Occipital lobe (tissue), 2 donors: ENCODE results near the gene LRRTM4. TPM values are rescaled to one million over a fixed set of nuclear protein-coding genes. Genes with fewer than 3 reads are reported as not detected.

Source experiments
- DNase-seq: peaks from one replicate; lab custom pipeline; 2025; lab: John Stamatoyannopoulos, UW
- total RNA-seq: library from RNA; depleted of rRNA; stranded (reverse); fragments of >200 nt; gene quantifications from one replicate; pipeline ENCODE4 v1.2.3, GENCODE V29; 2014

Gene LRRTM4
- total RNA-seq, 1 donor from 2014 or later: 106 TPM

DNA sequence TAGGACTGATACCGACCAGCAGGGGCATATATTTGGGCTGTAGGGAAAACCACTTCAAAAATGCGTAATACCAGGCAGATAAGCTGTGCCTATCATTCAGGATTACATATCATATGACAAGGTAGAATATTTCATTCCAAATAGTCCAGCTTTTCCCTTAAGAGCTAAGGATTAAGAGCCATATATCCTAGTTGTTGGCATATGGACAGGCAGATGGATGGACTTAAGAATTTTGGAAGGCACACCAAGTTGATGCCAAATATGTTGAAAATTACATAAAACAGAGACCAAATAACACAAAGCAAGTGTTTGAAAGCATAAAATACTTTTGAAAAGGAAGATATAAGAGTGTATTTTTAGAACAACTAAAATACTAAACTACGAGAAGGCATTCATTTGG is 52.1 kb downstream of the LRRTM4 start:
- DNase-seq: no peak

- no peak for DNase-seq
Measured at GRCh38 chr2:77469106-77469505, 53.1 kb downstream of the LRRTM4 start.

DNA sequence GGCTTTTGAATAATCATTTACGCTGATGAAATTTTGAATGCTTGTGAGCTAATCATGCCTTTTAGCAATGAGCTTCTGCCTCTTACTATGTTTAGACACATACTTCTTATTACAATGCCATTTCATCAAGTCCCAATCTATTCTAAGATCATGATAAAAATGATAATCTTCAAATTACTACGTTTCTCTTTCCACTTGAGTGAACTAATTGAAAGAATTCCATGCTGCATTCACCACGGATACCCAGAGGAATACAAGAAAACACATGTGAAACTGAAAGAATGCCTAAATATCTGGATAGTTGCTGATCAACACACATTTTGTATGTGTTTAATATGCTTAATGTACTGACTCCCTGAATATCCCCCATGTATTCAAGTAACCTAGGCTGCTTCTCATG is 62.3 kb downstream of the LRRTM4 start:
- DNase-seq: no peak

GRCh38 chr2:77458216-77458615 is 64.0 kb downstream of the LRRTM4 start:
- DNase-seq: no peak

DNA sequence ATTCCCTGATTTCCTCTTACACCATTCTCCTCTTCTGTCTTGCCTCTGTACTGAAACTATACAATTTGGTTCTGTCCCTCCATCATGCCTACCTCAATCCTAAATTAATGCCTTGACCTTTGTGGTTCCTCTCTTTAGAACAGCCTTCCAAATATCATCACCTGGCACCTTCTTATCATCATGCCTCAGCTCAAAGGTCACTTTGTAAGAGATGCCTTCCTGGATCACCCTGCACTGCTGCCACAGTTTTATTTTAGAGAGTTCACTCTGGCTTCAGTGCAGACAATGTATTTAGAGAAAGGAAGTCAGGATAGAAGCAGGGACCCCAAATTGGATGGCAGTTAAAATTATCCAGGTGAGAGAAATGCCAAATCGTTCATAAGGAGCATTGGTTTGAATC is 64.5 kb downstream of the LRRTM4 start:
- DNase-seq: no peak

GRCh38 chr2:77443076-77443475 is 79.1 kb downstream of the LRRTM4 start:
- no peak for DNase-seq

GRCh38 chr2:77434880-77435279 is 87.3 kb downstream of the LRRTM4 start:
- DNase-seq: no peak

DNA sequence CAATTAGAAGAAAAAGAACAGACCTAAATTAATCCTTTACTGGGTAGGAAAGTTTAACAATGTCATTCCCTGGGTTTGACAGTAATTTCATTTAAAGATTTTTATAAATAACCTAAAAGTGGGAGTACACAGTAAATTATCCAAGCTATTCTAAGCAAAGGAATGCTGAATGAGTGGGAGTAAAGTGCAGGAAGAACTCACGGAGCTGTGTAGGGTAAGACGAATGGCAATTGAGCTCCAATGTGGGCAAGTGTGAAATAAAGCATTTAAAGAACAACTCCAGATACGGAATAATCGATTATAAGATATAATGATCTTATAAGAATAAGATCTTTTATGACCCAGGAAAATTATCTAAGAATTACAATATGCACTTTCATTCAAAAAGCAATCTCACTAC is 93.2 kb downstream of the LRRTM4 start:
- no peak for DNase-seq

- DNase-seq: no peak
Measured at GRCh38 chr2:77421971-77422370, 100.2 kb downstream of the LRRTM4 start.

DNA sequence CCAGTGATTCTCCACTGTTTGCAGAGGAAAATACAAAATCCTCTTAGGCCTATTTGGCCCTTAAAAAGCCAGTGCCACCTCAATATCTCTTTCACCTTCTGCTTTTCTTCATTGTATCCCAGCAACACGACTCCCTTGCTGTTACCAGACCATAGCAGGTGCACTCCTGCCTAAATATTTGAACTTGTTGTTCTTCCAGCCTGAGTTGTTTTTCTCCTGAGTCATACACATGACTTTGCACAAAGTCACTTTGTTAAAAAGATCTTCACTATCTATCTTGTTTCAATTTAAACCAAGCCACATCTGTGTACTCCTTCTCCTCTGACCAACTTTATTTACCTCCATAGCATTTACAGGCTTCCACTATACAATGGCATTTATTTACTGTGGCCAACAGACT is 103.6 kb downstream of the LRRTM4 start:
- no peak for DNase-seq

GRCh38 chr2:77404189-77404588 is 118.0 kb downstream of the LRRTM4 start:
- no peak for DNase-seq

GRCh38 chr2:77398970-77399600 is 123.1 kb downstream of the LRRTM4 start:
- no peak for DNase-seq

DNA sequence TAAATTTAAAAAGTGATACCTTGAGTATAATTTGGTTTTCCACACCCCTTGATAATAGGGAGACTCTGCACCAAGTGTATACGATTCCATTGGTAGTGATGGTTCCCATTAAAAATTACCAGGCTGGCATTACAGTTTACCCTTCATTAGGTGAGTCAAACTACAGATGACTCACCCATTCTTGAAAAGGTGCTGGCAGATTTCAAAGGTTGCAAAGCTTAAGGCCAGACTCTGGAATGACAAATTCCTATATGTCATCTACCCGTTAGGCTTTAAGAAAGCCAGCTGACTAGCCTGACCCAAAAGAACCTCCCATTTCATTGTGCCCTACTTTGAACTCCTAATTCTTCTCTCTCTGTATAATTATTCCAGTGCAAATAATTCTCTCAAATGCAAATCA is 124.4 kb downstream of the LRRTM4 start:
- DNase-seq: no peak

DNA sequence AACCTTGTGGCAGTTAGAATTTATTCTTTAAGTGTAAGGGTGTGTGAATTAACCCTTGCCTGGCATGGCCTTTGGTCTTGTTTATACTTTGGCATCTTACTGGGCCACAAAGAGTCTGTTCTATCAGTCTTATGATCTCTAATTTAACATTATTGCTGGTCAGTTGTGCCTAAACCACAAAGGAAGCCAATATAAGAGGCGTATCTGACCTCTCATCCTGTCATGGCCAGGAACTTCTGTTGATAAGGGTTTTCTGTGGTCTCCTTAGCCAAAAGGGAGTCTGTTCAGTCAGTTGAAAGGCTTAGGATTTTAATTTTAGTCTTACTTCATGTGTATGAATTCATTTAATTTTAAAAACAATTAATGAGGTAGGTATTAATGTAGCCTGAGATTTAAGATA is 127.2 kb downstream of the LRRTM4 start:
- DNase-seq: no peak

GRCh38 chr2:77391119-77391518 is 131.1 kb downstream of the LRRTM4 start:
- no peak for DNase-seq

GRCh38 chr2:77387324-77387723 is 134.9 kb downstream of the LRRTM4 start:
- DNase-seq: no peak

GRCh38 chr2:77372636-77373035 is 149.5 kb downstream of the LRRTM4 start:
- DNase-seq: no peak

- DNase-seq: no peak
Measured at GRCh38 chr2:77370511-77370910, 151.7 kb downstream of the LRRTM4 start.

GRCh38 chr2:77363277-77363676 is 158.9 kb downstream of the LRRTM4 start:
- no peak for DNase-seq

DNA sequence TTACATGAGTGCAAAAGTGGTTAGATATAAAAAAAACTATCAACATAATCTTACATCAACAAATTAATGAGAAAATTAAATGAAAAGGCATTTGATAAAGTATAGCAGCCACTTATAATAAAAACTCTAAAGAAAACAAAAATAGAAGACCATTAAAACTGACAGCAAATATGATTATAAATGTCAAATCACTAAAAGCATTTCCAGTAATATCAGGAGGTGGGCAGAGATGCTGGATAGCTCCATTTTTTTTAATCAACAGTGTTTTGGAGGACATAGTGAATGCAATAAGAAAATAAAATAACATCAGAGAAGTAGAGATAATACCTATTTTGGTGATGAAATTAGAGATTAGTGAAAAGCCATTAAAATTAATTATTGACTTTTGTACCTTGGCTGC is 173.4 kb downstream of the LRRTM4 start:
- no peak for DNase-seq

DNA sequence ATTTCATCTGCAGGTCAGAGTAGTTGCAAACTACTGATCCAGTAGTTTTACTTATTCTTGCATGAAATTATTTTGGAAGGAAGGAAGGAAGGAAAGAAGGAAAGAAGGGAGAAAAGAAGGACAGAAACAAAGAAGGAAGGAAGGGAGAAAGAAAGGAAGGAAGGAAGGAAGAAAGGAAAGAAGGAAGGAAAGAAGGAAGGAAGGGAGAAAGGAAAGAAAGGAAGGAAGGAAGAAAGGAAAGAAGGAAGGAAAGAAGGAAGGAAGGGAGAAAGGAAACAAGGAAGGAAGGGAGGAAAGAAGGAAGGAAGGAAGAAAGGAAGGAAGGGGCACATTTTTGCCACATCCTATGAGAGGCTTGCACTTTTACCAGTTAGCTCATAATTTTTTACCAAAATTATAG is 186.2 kb downstream of the LRRTM4 start:
- no peak for DNase-seq

GRCh38 chr2:77328134-77328931 is 193.8 kb downstream of the LRRTM4 start:
- DNase-seq: no peak

GRCh38 chr2:77325395-77325794 is 196.8 kb downstream of the LRRTM4 start:
- DNase-seq: no peak
